CD1c-positive myeloid dendritic cell (primary cell): Measurements from ENCODE around the gene ZSCAN30.
A peak's percentile ranks its signal among the peaks of the same experiment; 100 is the strongest.
"Not testable (repeated sequence)": the region's sequence is repeated elsewhere in the genome, so short reads cannot be mapped to it uniquely, and the experiment has no call there.

Experiments used
- DNase-seq: peaks from one replicate; pipeline ENCODE4 v3.0.0-alpha.2; 2016; ENCODE audit errors: extremely low spot score

ZSCAN30 gene

DNA sequence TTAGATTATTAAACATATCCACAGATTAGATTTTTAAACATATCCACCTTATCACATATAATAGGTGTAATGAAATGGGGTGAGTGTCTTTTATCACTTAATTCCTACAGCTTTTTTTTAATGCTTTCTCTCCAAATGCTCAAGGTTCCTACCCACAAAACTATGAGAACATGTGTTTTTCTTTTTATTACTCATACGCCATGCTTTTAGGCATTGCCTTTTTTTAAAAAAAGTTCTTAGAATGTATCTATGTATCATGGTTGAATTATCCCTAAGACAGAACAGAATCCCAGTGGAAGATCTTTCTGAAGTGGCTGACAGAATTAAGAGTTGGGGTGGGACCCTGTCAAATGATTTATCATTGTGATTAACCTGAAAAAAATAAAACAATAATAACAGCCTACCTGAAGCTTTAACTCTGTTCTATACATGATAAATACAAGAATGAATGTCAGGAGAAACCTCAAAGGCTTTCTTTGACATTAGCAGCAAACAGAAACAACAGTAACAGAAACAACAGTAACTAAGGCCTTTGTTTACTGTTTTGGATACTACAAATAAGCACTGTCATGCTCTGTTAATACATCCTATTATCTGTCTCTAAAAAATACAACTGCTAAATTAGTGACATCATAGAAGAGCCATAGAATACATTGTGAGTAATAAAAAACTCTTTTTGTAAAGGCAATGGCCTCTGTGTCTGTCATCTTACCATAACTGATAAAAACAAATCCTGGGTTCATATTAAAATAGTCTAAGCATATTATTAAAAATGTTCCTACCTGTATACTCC is 53.3 kb downstream of the ZSCAN30 start:
- no peak for DNase-seq

GRCh38 chr18:35231052-35231451 is 59.0 kb downstream of the ZSCAN30 start:
- DNase-seq, result peak; percentile 89

DNA sequence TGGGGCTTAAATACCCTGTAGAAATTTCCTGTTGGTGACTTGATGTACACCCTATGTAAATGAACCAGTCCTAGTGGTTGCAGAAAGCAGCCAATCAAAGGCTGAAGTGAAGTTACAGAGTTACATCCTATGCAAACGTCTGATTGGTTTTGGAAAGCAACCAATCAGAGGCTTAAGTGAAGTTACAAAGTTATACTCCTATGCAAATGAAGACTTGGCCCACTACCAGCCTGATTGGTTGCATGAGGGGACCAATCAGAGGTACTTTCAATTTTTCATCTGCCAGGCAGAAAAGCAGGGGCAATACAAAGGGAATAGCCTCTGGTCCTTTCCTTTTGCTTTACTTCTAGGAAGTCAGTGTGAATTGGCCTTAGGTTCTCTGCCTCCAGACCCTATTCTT is 62.8 kb downstream of the ZSCAN30 start:
- DNase-seq, result no peak

- no peak for DNase-seq
Measured at GRCh38 chr18:35223797-35224196, 66.2 kb downstream of the ZSCAN30 start.

GRCh38 chr18:35220424-35220823 is 69.6 kb downstream of the ZSCAN30 start:
- no peak for DNase-seq

- DNase-seq, result not testable (repeated sequence)
Measured at GRCh38 chr18:35219331-35219730, 70.7 kb downstream of the ZSCAN30 start.

DNA sequence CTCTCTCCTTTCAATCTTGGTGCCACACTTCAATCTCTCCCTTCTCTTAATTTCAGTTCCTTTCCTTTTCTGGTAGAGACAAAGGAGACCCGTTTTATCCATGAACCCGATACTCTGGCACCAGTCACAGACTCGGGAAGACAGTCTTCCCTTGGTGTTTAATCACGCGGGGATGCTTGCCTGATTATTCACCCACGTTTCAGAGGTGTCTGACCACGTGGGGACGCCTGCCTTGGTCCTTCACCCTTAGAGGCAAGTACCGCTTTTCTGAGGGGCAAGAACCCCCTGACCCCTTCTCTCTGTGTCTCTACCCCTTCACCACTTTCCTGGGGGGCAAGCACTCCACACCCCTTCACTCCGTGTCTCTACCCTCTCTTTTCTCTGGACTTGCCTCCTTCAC is 73.4 kb downstream of the ZSCAN30 start:
- DNase-seq, result not testable (repeated sequence)

DNA sequence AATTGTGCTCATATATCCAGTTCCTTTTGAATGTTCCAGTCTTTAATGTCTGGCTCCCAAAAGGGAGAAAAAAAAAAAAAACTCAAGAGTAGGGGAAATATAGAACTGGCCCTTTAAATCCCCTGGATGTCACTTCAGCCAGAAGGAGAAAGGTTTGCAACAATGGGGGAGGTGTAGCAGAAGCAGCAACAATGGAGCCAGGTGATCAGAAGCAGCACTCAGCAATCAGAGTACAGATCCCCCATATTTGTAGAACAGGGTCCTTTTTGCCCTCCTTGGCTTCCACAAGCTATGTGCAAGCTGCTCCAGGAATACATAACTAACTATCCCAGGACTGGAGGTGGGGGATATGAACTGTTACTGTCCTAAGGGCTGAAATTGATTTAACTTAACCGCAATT is 75.0 kb downstream of the ZSCAN30 start:
- no peak for DNase-seq

DNA sequence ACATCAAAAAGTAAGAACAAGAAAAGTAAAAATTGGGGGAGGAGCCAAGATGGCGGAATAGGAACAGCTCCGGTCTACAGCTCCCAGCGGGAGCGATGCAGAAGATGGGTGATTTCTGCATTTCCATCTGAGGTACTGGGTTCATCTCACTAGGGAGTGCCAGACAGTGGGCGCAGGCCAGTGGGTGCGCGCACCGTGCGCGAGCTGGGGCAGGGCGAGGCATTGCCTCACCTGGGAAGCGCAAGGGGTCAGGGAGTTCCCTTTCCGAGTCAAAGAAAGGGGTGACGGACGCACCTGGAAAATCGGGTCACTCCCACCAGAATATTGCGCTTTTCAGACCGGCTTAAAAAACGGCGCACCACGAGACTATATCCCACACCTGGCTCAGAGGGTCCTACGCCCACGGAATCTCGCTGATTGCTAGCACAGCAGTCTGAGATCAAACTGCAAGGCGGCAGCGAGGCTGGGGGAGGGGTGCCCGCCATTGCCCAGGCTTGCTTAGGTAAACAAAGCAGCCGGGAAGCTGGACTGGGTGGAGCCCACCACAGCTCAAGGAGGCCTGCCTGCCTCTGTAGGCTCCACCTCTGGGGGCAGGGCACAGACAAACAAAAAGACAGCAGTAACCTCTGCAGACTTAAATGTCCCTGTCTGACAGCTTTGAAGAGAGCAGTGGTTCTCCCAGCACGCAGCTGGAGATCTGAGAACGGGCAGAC is 84.1 kb downstream of the ZSCAN30 start:
- DNase-seq, result not testable (repeated sequence)

GRCh38 chr18:35205199-35205712 is 84.8 kb downstream of the ZSCAN30 start:
- DNase-seq, result no peak

- no peak for DNase-seq
Measured at GRCh38 chr18:35203067-35203466, 87.0 kb downstream of the ZSCAN30 start.

GRCh38 chr18:35201256-35201931 is 88.6 kb downstream of the ZSCAN30 start:
- DNase-seq, result no peak
